NT2/D1 (cell line): ENCODE measurements around the gene FASTKD3.

ENCODE experiments used
- SUZ12 ChIP-seq: IDR thresholded peaks from 2 replicates; pipeline ENCODE4 v1.6.1; 2011; ENCODE audit not compliant: insufficient read length, insufficient read depth; ENCODE audit errors: extremely low read depth
- YY1 ChIP-seq: IDR thresholded peaks from 2 replicates; pipeline ENCODE4 v1.6.1; 2011; ENCODE audit not compliant: insufficient read length, insufficient read depth
- ZNF274 ChIP-seq: IDR thresholded peaks from 2 replicates; pipeline ENCODE4 v1.6.1; 2011; ENCODE audit warnings: mild to moderate bottlenecking, low read depth, low read length

- no peak for TF ChIP-seq YY1
- TF ChIP-seq SUZ12 = no peak
- TF ChIP-seq ZNF274 = no peak
These were observed 47.5 kb upstream of the FASTKD3 start for GRCh38 chr5:7916171-7916804.
